Measurements from ENCODE around the gene NRTN. TPM values are rescaled to one million over a fixed set of nuclear protein-coding genes. Genes with fewer than 3 reads are reported as not detected.

The NRTN gene
- total and polyA plus RNA-seq, 2 of the 4 experiments (the other 2 are of a cell fraction) = 0.17 to 0.18 TPM

Other genes starting within 250 kb of the NRTN start
- gene TINCR, start 237.1 kb upstream of the NRTN start, total RNA-seq (2012; rRNA removed) = not detected in 2 replicates
- 0.03 and 0.05 TPM in 2 replicates for gene TINCR, start 237.1 kb upstream of the NRTN start, polyA plus RNA-seq (2012; rRNA removed)
- gene SAFB2, start 182.3 kb upstream of the NRTN start, total RNA-seq (2012; rRNA removed) = 11.8 and 17.8 TPM in 2 replicates
- gene SAFB2, start 182.3 kb upstream of the NRTN start, polyA plus RNA-seq (2012; rRNA removed) = 26.2 and 28.6 TPM in 2 replicates
- gene SAFB, start 182.0 kb upstream of the NRTN start, total RNA-seq (2012; rRNA removed) = 18.5 and 26.1 TPM in 2 replicates
- 36.6 and 41.2 TPM in 2 replicates for gene SAFB, start 182.0 kb upstream of the NRTN start, polyA plus RNA-seq (2012; rRNA removed)
- 14.5 and 15.8 TPM in 2 replicates for gene MICOS13, start 124.6 kb upstream of the NRTN start, total RNA-seq (2012; rRNA removed)
- 48.9 and 80.2 TPM in 2 replicates for gene MICOS13, start 124.6 kb upstream of the NRTN start, polyA plus RNA-seq (2012; rRNA removed)
- gene HSD11B1L, start 124.0 kb upstream of the NRTN start, total RNA-seq (2012; rRNA removed) = 1.9 and 2.2 TPM in 2 replicates
- gene HSD11B1L, start 124.0 kb upstream of the NRTN start, polyA plus RNA-seq (2012; rRNA removed) = 7.2 and 8.2 TPM in 2 replicates
- gene RPL36, start 114.8 kb upstream of the NRTN start, total RNA-seq (2012; rRNA removed) = 232 and 251 TPM in 2 replicates
- 757 and 1,037 TPM in 2 replicates for gene RPL36, start 114.8 kb upstream of the NRTN start, polyA plus RNA-seq (2012; rRNA removed)
- 64.2 and 70.3 TPM in 2 replicates for gene LONP1, start 84.9 kb upstream of the NRTN start, total RNA-seq (2012; rRNA removed)
- gene LONP1, start 84.9 kb upstream of the NRTN start, polyA plus RNA-seq (2012; rRNA removed) = 90.9 and 93.2 TPM in 2 replicates
- gene CATSPERD, start 84.4 kb upstream of the NRTN start, total RNA-seq (2012; rRNA removed) = not detected in 2 replicates
- not detected in 2 replicates for gene CATSPERD, start 84.4 kb upstream of the NRTN start, polyA plus RNA-seq (2012; rRNA removed)
- 0.28 TPM in 1 of 2 replicates, not detected in the other for gene PRR22, start 20.3 kb upstream of the NRTN start, total RNA-seq (2012; rRNA removed)
- gene PRR22, start 20.3 kb upstream of the NRTN start, polyA plus RNA-seq (2012; rRNA removed) = 0.92 and 1.6 TPM in 2 replicates
- 12.4 and 14.2 TPM in 2 replicates for gene DUS3L, start 13.9 kb upstream of the NRTN start, total RNA-seq (2012; rRNA removed)
- gene DUS3L, start 13.9 kb upstream of the NRTN start, polyA plus RNA-seq (2012; rRNA removed) = 21.3 and 25.6 TPM in 2 replicates
- gene FUT6, start 34.6 kb downstream of the NRTN start, total RNA-seq (2012; rRNA removed) = not detected in 2 replicates
- not detected in 2 replicates for gene FUT6, start 34.6 kb downstream of the NRTN start, polyA plus RNA-seq (2012; rRNA removed)
- gene FUT3, start 46.4 kb downstream of the NRTN start, total RNA-seq (2012; rRNA removed) = not detected in 2 replicates
- gene FUT3, start 46.4 kb downstream of the NRTN start, polyA plus RNA-seq (2012; rRNA removed) = not detected in 2 replicates
- gene FUT5, start 65.5 kb downstream of the NRTN start, total RNA-seq (2012; rRNA removed) = not detected in 2 replicates
- not detected in 2 replicates for gene FUT5, start 65.5 kb downstream of the NRTN start, polyA plus RNA-seq (2012; rRNA removed)
- gene NDUFA11, start 98.7 kb downstream of the NRTN start, total RNA-seq (2012; rRNA removed) = 297 and 375 TPM in 2 replicates
- 1,140 and 1,276 TPM in 2 replicates for gene NDUFA11, start 98.7 kb downstream of the NRTN start, polyA plus RNA-seq (2012; rRNA removed)
- gene VMAC, start 99.8 kb downstream of the NRTN start, total RNA-seq (2012; rRNA removed) = 1.4 and 1.7 TPM in 2 replicates
- gene VMAC, start 99.8 kb downstream of the NRTN start, polyA plus RNA-seq (2012; rRNA removed) = 3.1 TPM in 2 replicates
- gene CAPS, start 109.2 kb downstream of the NRTN start, total RNA-seq (2012; rRNA removed) = 0.54 and 1.4 TPM in 2 replicates
- 4.9 and 5.6 TPM in 2 replicates for gene CAPS, start 109.2 kb downstream of the NRTN start, polyA plus RNA-seq (2012; rRNA removed)
- gene RANBP3, start 173.1 kb downstream of the NRTN start, total RNA-seq (2012; rRNA removed) = 42.5 and 46.7 TPM in 2 replicates
- gene RANBP3, start 173.1 kb downstream of the NRTN start, polyA plus RNA-seq (2012; rRNA removed) = 111 and 165 TPM in 2 replicates

All from IMR-90 (cell line).